HG03280 (cell line): ENCODE measurements around the gene LCE1C.

Source experiments
- ATAC-seq: cut with Tn5 transposase; IDR thresholded peaks from one replicate; pipeline ENCODE4 v1.9.1; 2021; ENCODE audit warnings: mild to moderate bottlenecking, moderate library complexity; ENCODE audit not compliant: unreplicated experiment

The LCE1C gene

DNA sequence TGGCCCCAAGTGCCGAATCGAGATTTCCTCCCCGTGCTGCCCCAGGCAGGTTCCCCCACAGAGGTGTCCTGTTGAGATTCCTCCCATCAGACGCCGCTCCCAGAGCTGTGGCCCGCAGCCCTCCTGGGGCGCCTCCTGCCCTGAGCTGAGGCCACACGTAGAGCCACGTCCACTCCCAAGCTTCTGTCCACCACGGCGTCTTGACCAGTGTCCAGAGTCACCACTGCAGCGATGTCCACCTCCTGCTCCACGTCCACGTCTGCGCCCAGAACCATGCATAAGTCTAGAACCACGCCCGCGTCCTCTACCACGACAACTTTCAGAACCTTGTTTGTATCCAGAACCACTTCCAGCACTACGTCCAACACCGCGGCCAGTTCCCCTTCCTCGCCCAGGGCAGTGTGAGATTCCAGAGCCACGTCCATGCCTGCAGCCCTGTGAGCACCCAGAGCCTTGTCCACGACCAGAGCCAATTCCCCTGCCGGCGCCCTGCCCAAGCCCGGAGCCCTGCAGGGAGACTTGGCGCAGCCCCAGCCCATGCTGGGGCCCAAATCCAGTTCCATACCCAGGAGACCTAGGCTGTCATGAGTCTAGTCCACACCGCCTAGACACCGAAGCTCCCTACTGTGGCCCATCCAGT, 45.8 kb downstream of the LCE1C start:
- ATAC-seq: no peak

DNA sequence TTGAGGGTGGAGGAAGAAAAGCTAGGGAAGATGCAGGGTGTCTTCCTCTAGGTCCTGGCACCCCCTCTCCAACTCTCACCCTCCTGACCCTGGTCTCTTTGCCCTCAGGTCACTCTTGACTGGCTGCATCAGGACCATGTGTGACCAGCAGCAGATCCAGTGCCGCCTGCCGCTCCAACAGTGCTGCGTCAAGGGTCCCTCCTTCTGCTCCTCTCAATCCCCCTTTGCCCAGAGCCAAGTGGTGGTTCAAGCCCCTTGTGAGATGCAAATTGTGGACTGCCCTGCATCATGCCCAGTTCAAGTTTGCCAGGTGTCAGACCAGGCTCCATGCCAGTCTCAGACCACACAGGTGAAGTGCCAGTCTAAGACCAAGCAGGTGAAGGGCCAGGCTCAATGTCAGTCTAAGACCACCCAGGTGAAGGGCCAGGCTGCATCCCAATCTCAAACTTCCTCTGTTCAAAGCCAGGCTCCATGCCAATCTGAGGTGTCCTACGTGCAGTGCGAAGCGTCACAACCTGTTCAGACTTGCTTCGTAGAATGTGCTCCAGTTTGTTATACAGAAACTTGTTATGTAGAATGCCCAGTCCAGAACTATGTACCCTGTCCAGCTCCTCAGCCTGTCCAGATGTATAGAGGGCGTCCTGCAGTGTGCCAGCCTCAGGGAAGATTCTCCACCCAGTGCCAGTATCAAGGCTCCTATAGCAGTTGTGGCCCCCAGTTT, 46.8 kb downstream of the LCE1C start:
- no peak for ATAC-seq

DNA sequence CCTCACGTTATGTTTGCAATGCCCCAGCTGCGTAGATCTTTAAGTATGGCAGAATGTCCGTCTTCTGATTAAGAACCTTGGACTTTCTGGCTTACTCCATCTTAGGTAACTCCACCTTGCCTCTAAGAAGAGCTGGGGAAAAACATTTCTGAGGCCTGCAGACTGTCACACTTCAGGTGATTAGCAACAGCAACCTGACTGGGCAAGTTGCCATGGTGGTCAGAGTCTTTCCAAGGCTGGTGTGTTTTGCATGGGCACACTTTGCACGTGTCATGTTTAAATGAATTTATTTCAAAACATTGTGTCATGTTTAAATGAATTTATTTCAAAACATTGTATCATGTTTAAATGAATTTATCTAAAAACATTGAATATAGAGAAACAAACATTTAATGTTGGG, 47.8 kb downstream of the LCE1C start:
- no peak for ATAC-seq

- no peak for ATAC-seq
Observed at GRCh38 chr1:152757747-152758146, 48.7 kb downstream of the LCE1C start, which contains the start of gene KPRP. KPRP (plus strand) TSS chr1:152758025; CDS start chr1:152759589, 1,564 bp downstream.

DNA sequence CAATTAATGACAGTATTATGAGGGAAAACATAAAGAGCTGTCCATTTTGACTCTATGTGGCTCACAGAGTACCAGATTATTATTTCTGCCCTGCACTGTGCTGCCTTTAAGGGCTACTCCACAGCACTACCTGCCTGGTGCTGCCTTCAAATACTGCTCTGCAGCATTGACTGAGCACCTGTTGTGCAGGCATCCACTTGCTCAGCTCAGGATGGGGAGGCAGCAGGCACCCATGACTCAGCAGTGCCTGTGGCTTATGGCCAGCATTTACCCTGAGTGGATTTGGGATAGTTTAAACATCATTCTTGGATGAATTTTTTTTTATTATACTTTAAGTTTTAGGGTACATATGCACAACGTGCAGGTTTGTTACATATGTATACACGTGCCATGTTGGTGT, 49.6 kb downstream of the LCE1C start:
- no peak for ATAC-seq
